ENCODE data around the gene MAGI1. TPM values are rescaled to one million over a fixed set of nuclear protein-coding genes. Genes with fewer than 3 reads are reported as not detected.

MAGI1 gene
- polyA plus RNA-seq, 3 donors = not detected

GRCh38 chr3:66050821-66051220 lies 12.1 kb upstream of the MAGI1 start:
- no peak overlapping the region for H2AFZ ChIP-seq (ENCODE audit: insufficient read depth, low read depth, low read length, poor library complexity, severe bottlenecking)
- H3K36me3 ChIP-seq (replicated peaks in 1 of 2; ENCODE audit: control insufficient read depth in 1 of 2, insufficient read depth in 2 of 2, low read length in 2 of 2) = no peaks in the 10 kb centered on the region
- H3K9ac ChIP-seq (ENCODE audit: insufficient read depth, low read length, poor library complexity, severe bottlenecking) = no peak overlapping the region
- Mint-ChIP-seq H3K4me3 (no peak overlapping the region), H3K4me1 (no peaks in the 10 kb centered on the region), H3K36me3 (no peaks in the 10 kb centered on the region), H3K9me3 (peaks cover 0 to 1% (median 0%) of the 10 kb centered on the region in 7 donors), H3K27ac (no peak overlapping the region), H3K27me3 (ENCODE audit: low read depth in 3 of 3) (peaks cover 0 to 5% (median 2%) of the 10 kb centered on the region in 3 donors)
- intact Hi-C loops (cut with micrococcal nuclease) = no loop called here
- H3K4me2 ChIP-seq (replicated peaks; ENCODE audit: extremely low read depth, low read length, poor library complexity, severe bottlenecking) = no peak overlapping the region
- no peak overlapping the region for H3K27ac ChIP-seq (ENCODE audit: low read depth in 1 of 2, low read length in 2 of 2)
- no CpG with 5 or more reads among the region's 2 CpGs for WGBS (ENCODE audit: insufficient coverage)
- H3K9me3 ChIP-seq (replicated peaks in 1 of 2; ENCODE audit: control insufficient read depth in 1 of 2, insufficient read depth in 1 of 2, low read length in 2 of 2) = no peaks in the 10 kb centered on the region
- no peak overlapping the region for H3K4me3 ChIP-seq (replicated peaks in 1 of 3; ENCODE audit: low read depth in 2 of 3, low read length in 3 of 3)
- TF ChIP-seq, protein P1, sequence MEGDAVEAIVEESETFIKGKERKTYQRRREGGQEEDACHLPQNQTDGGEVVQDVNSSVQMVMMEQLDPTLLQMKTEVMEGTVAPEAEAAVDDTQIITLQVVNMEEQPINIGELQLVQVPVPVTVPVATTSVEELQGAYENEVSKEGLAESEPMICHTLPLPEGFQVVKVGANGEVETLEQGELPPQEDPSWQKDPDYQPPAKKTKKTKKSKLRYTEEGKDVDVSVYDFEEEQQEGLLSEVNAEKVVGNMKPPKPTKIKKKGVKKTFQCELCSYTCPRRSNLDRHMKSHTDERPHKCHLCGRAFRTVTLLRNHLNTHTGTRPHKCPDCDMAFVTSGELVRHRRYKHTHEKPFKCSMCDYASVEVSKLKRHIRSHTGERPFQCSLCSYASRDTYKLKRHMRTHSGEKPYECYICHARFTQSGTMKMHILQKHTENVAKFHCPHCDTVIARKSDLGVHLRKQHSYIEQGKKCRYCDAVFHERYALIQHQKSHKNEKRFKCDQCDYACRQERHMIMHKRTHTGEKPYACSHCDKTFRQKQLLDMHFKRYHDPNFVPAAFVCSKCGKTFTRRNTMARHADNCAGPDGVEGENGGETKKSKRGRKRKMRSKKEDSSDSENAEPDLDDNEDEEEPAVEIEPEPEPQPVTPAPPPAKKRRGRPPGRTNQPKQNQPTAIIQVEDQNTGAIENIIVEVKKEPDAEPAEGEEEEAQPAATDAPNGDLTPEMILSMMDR (IDR thresholded peaks at IDR 0.05) = no peak
- H3K4me1 ChIP-seq (ENCODE audit: control insufficient read depth in 1 of 2, insufficient read depth in 2 of 2, low read length in 2 of 2) = no peaks in the 10 kb centered on the region
- H3K27me3 ChIP-seq (ENCODE audit: control insufficient read depth in 2 of 2, insufficient read depth in 2 of 2, low read length in 2 of 2) = no peaks in the 10 kb centered on the region
- no peaks in the 10 kb centered on the region for H4K20me1 ChIP-seq (ENCODE audit: insufficient read depth, low read length)
- no peaks in the 10 kb centered on the region for H3K79me2 ChIP-seq (ENCODE audit: insufficient read depth, low read length)
- no peak for DNase-seq

- H3K4me2 ChIP-seq (replicated peaks; ENCODE audit: extremely low read depth, low read length, poor library complexity, severe bottlenecking) = no peak overlapping the region
Measured at GRCh38 chr3:66048051-66048395, 9.3 kb upstream of the MAGI1 start.

More at GRCh38 chr3:66048051-66048395, 9.3 kb upstream of the MAGI1 start:
- Mint-ChIP-seq H3K9me3 (peaks cover 0 to 1% (median 0%) of the 10 kb centered on the region in 7 donors), H3K4me3 (no peak overlapping the region), H3K36me3 (no peaks in the 10 kb centered on the region), H3K27me3 (ENCODE audit: low read depth in 3 of 3) (peaks cover 0 to 9% (median 2%) of the 10 kb centered on the region in 3 donors), H3K4me1 (no peaks in the 10 kb centered on the region), H3K27ac (no peak overlapping the region)
- Histone ChIP-seq H3K9me3 (replicated peaks in 1 of 2; ENCODE audit: control insufficient read depth in 1 of 2, insufficient read depth in 1 of 2, low read length in 2 of 2) (no peaks in the 10 kb centered on the region), H4K20me1 (ENCODE audit: insufficient read depth, low read length) (no peaks in the 10 kb centered on the region), H3K27me3 (ENCODE audit: control insufficient read depth in 2 of 2, insufficient read depth in 2 of 2, low read length in 2 of 2) (no peaks in the 10 kb centered on the region), H3K4me3 (replicated peaks in 1 of 3; ENCODE audit: low read depth in 2 of 3, low read length in 3 of 3) (no peak overlapping the region), H3K36me3 (replicated peaks in 1 of 2; ENCODE audit: control insufficient read depth in 1 of 2, insufficient read depth in 2 of 2, low read length in 2 of 2) (no peaks in the 10 kb centered on the region), H3K27ac (ENCODE audit: low read depth in 1 of 2, low read length in 2 of 2) (no peak overlapping the region), H2AFZ (ENCODE audit: insufficient read depth, low read depth, low read length, poor library complexity, severe bottlenecking) (no peak overlapping the region), H3K9ac (ENCODE audit: insufficient read depth, low read length, poor library complexity, severe bottlenecking) (no peak overlapping the region), H3K79me2 (ENCODE audit: insufficient read depth, low read length) (no peaks in the 10 kb centered on the region), H3K4me1 (ENCODE audit: control insufficient read depth in 1 of 2, insufficient read depth in 2 of 2, low read length in 2 of 2) (no peaks in the 10 kb centered on the region)
- DNase-seq = no peak
- intact Hi-C loops (cut with micrococcal nuclease) = no loop called here
- TF ChIP-seq, protein P1 (IDR thresholded peaks at IDR 0.05) = no peak

All from CD14-positive monocyte (primary cell).